T-cell (primary cell): ENCODE data around the gene CLPTM1L. TPM values are rescaled to one million over a fixed set of nuclear protein-coding genes. Genes with fewer than 3 reads are reported as not detected.
"Not testable (repeated sequence)": the region's sequence is repeated elsewhere in the genome, so short reads cannot be mapped to it uniquely, and the experiment has no call there.

Experiments used
- ATAC-seq, 4 experiments: fragments of 200-7000 bp in 3 of 4; fragments of 150-1000 bp in 1 of 4; cut with Tn5 transposase; replicated peaks in 1 of 4; 1 replicate in 3 of 4; 2 replicates in 1 of 4; pipeline ENCODE4 v1.10.0; 2021; ENCODE audit warnings: moderate library complexity in 3 of 4, mild to moderate bottlenecking in 2 of 4, moderate number of reproducible peaks in 1 of 4
- CTCF ChIA-PET, 2 donors: fragments of 300-600 bp; sonication (Branson Sonifier 250); formaldehyde crosslinking; loops; one replicate each; lab custom pipeline; 2022; ENCODE audit warnings: antibody characterized with exemption in 2 of 2; lab: Charles Lee
- POLR2A ChIA-PET, 2 donors: fragments of 300-600 bp; sonication (Branson Sonifier 250); formaldehyde crosslinking; loops; one replicate each; lab custom pipeline; 2022; ENCODE audit warnings: antibody characterized with exemption in 2 of 2; lab: Charles Lee
- DNase-seq, 35 experiments: peaks; one replicate each; pipeline versions ENCODE4 v3.0.0 to v3.0.0-alpha.2; 2013 to 2023
- H3K27ac ChIP-seq: one replicate; pipeline ENCODE4 v1.5.1; 2013; ENCODE audit warnings: low read length
- H3K27me3 ChIP-seq, 2 experiments: replicated peaks in 1 of 2; 1 replicate in 1 of 2; 2 replicates in 1 of 2; pipeline versions ENCODE4 v1.6.1 to v1.7.0; 2013; ENCODE audit warnings: low read length in 1 of 2, mixed read lengths in 1 of 2; ENCODE audit not compliant: control insufficient read depth in 2 of 2, insufficient read depth in 2 of 2; ENCODE audit errors: extremely low read depth in 1 of 2
- H3K36me3 ChIP-seq, 2 donors: 1 replicate in 1 of 2; 2 replicates in 1 of 2; pipeline versions ENCODE4 v1.6.1 to v1.7.0; 2013; ENCODE audit warnings: low read length in 1 of 2; ENCODE audit not compliant: control insufficient read depth in 2 of 2, insufficient read depth in 1 of 2; ENCODE audit errors: extremely low read depth in 1 of 2
- H3K4me1 ChIP-seq, 2 experiments: 1 replicate in 1 of 2; 2 replicates in 1 of 2; pipeline versions ENCODE4 v1.6.1 to v1.7.0; 2013; ENCODE audit warnings: low read length in 2 of 2, mixed read lengths in 1 of 2; ENCODE audit not compliant: insufficient read depth in 2 of 2, control insufficient read depth in 1 of 2; ENCODE audit errors: extremely low read depth in 1 of 2
- H3K4me3 ChIP-seq, 2 donors: 1 replicate in 1 of 2; 2 replicates in 1 of 2; pipeline versions ENCODE4 v1.5.1 to v1.7.0; 2013; ENCODE audit warnings: mild to moderate bottlenecking in 2 of 2, low read length in 1 of 2, moderate library complexity in 1 of 2; ENCODE audit not compliant: control insufficient read depth in 1 of 2; ENCODE audit errors: extremely low read depth in 1 of 2
- H3K9me3 ChIP-seq: 2 replicates; pipeline ENCODE4 v1.7.0; 2013
- H3K27ac Mint-ChIP-seq, 2 donors: one replicate each; pipeline ENCODE4 v1.8.0; 2020 to 2021; ENCODE audit warnings: mild to moderate bottlenecking in 2 of 2, mixed read lengths in 2 of 2
- H3K27me3 Mint-ChIP-seq, 2 donors: one replicate each; pipeline ENCODE4 v1.8.0; 2021 to 2022; ENCODE audit warnings: mixed read lengths in 2 of 2
- H3K36me3 Mint-ChIP-seq: one replicate; pipeline ENCODE4 v1.8.0; 2021; ENCODE audit warnings: mixed read lengths
- H3K4me1 Mint-ChIP-seq, 3 donors: one replicate each; pipeline ENCODE4 v1.8.0; 2020 to 2022; ENCODE audit warnings: mixed read lengths in 3 of 3, mild to moderate bottlenecking in 1 of 3
- H3K4me3 Mint-ChIP-seq, 3 donors: one replicate each; pipeline ENCODE4 v1.8.0; 2020 to 2022; ENCODE audit warnings: mild to moderate bottlenecking in 3 of 3, mixed read lengths in 3 of 3, moderate library complexity in 3 of 3
- H3K9me3 Mint-ChIP-seq, 3 donors: one replicate each; pipeline ENCODE4 v1.8.0; 2020 to 2022; ENCODE audit warnings: mixed read lengths in 3 of 3
- WGBS: methylation state at CpG from one replicate; pipeline ENCODE4 v1.1.5; 2013; ENCODE audit warnings: missing lambda C conversion rate; ENCODE audit not compliant: insufficient coverage; 5-methylcytosine and 5-hydroxymethylcytosine counted together
- total RNA-seq, 35 experiments: library from RNA in 6 of 35; stranded (reverse) in 6 of 35; fragments of 120-200 nt in 1 of 35; gene quantifications; one replicate each; pipeline versions ENCODE4 v1.2.1 to v1.2.4 and lab custom pipeline; 2013 to 2026

The CLPTM1L gene
- total RNA-seq, 5 donors from 2014 or later (not counting 1 experiment from before 2014, with no cell fraction given) = 70.9 to 91.0 (median 82.1) TPM

- 94% methylated on average over 3 of the region's 3 CpGs for WGBS
- POLR2A ChIA-PET = no interaction called here
- H3K36me3 ChIP-seq = no peaks in the 10 kb centered on the region
- Mint-ChIP-seq H3K4me3 (no peak overlapping the region), H3K4me1 (peaks cover 11 to 21% (median 14%) of the 10 kb centered on the region in 3 donors), H3K36me3 (no peaks in the 10 kb centered on the region), H3K27ac (no peak overlapping the region), H3K27me3 (peaks cover 0 to 7% of the 10 kb centered on the region in 2 donors), H3K9me3 (no peaks in the 10 kb centered on the region)
- ATAC-seq (no peak), DNase-seq (no peak)
- H3K27me3 ChIP-seq = peaks cover 0 to 23% of the 10 kb centered on the region in 2 experiments
- H3K4me1 ChIP-seq = peaks cover 0 to 28% of the 10 kb centered on the region in 2 experiments
- no peak overlapping the region for H3K4me3 ChIP-seq
- H3K27ac ChIP-seq = no peak overlapping the region
- CTCF ChIA-PET = no interaction called here
- H3K9me3 ChIP-seq = no peaks in the 10 kb centered on the region
Observed at GRCh38 chr5:1376981-1377380, 32.1 kb upstream of the CLPTM1L start.

GRCh38 chr5:1375871-1376810, 31.2 kb upstream of the CLPTM1L start:
- Mint-ChIP-seq H3K4me3 (no peak overlapping the region), H3K36me3 (no peaks in the 10 kb centered on the region), H3K27ac (no peak overlapping the region), H3K9me3 (no peaks in the 10 kb centered on the region), H3K4me1 (peaks cover 6 to 18% (median 11%) of the 10 kb centered on the region in 3 donors), H3K27me3 (peaks cover 0 to 7% of the 10 kb centered on the region in 2 donors)
- Histone ChIP-seq H3K4me3 (no peak overlapping the region), H3K36me3 (no peaks in the 10 kb centered on the region), H3K4me1 (peaks cover 0 to 28% of the 10 kb centered on the region in 2 experiments), H3K27ac (no peak overlapping the region), H3K9me3 (no peaks in the 10 kb centered on the region), H3K27me3 (peaks cover 0 to 16% of the 10 kb centered on the region in 2 experiments)
- DNase-seq = no peak
- no peak for ATAC-seq
- ChIA-PET POLR2A (interaction anchor here in 1 of 2 donors (0.5 kb wide), 1 partner anchor 45 kb away, joined by 3 read pairs; no protein-coding TSS in a partner anchor), CTCF (no interaction called here)
- WGBS = 82% methylated on average over 14 of the region's 23 CpGs

- H3K36me3 ChIP-seq = no peaks in the 10 kb centered on the region
- Mint-ChIP-seq H3K4me3 (no peak overlapping the region), H3K4me1 (peaks cover 0 to 13% (median 4%) of the 10 kb centered on the region in 3 donors), H3K27me3 (peaks cover 0 to 7% of the 10 kb centered on the region in 2 donors), H3K36me3 (no peaks in the 10 kb centered on the region), H3K27ac (no peak overlapping the region), H3K9me3 (no peaks in the 10 kb centered on the region)
- H3K4me1 ChIP-seq = peaks cover 0 to 18% of the 10 kb centered on the region in 2 experiments
- POLR2A ChIA-PET = interaction anchor here in 1 of 2 donors (0.7 kb wide), 1 partner anchor 261 kb away, joined by 3 read pairs; no protein-coding TSS in a partner anchor
- peaks cover 0 to 4% of the 10 kb centered on the region in 2 experiments for H3K27me3 ChIP-seq
- no peak overlapping the region for H3K4me3 ChIP-seq
- ATAC-seq (no peak), DNase-seq (no peak)
- WGBS = 79% methylated on average over 5 of the region's 6 CpGs
- H3K9me3 ChIP-seq = no peaks in the 10 kb centered on the region
- CTCF ChIA-PET = no interaction called here
- H3K27ac ChIP-seq = peak overlapping the region; percentile 31
Observed at GRCh38 chr5:1374679-1375055, 29.8 kb upstream of the CLPTM1L start.

DNA sequence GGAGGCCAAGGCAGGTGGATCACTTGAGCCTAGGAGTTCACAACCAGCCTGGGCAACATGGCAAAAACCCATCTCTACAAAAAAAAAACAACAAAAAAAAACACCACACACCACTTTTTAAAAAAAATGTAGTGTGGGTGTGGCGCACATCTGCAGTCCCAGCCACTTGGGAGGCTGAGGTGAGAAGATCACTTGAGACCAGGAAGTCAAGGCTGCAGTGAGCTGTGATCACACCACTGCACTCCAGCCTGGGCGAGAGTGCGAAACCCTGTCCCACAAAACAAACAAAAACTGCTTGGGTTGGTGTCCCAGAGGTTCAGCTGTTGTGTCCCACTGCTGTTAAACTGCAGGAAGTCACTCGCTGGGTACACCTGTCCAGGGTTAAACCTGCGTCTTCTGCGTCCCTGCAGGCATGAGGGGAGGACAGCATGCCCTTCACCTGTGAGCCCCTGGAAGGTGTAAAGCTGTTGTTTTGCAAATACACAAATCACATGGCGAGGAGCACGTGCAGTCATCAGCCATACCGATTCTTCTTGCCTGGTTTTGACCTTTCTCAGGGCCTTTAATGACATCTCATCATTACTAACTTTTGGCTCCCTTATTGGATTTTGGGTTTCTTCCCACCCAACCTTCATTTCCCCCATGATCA, 29.3 kb upstream of the CLPTM1L start:
- H3K4me3 Mint-ChIP-seq = no peak overlapping the region
- 49% methylated on average over 6 of the region's 9 CpGs for WGBS
- H3K36me3 ChIP-seq = no peaks in the 10 kb centered on the region
- ChIA-PET CTCF (no interaction called here), POLR2A (interaction anchor here in 1 of 2 donors (0.7 kb wide), 2 partner anchors 261 to 1178 kb away, joined by 3 read pairs; no protein-coding TSS in a partner anchor)
- H3K27me3 Mint-ChIP-seq = peaks cover 0 to 7% of the 10 kb centered on the region in 2 donors
- H3K4me1 Mint-ChIP-seq = peaks cover 0 to 13% (median 4%) of the 10 kb centered on the region in 3 donors
- H3K27ac ChIP-seq = peak overlapping the region; percentile 31
- no peaks in the 10 kb centered on the region for H3K9me3 Mint-ChIP-seq
- peaks cover 0 to 18% of the 10 kb centered on the region in 2 experiments for H3K4me1 ChIP-seq
- H3K27me3 ChIP-seq = no peaks in the 10 kb centered on the region
- H3K9me3 ChIP-seq = no peaks in the 10 kb centered on the region
- no peak overlapping the region for H3K4me3 ChIP-seq
- no peak overlapping the region for H3K27ac Mint-ChIP-seq
- no peaks in the 10 kb centered on the region for H3K36me3 Mint-ChIP-seq
- peak in 12 of 35 experiments; percentile 6 to 54 (median 34) for DNase-seq
- ATAC-seq = peak in 2 of 4 experiments; percentile 31 to 70

DNA sequence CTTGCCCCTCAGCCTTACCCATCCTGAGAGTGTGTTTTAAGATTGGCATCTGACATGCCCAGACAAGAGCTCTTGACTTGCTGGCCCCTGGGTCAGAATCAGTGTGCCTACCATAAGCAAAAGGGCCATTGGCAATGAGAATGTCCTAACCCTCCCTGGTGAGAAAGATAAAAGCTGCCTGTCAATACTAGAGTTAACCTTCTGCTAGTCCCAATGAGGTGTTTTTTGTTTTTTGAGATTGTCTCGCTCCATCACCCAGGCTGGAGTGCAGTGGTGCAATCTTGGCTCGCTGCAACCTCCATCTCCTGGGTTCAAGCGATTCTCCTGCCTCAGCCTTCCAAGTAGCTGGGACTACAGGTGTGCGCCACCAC, 27.1 kb upstream of the CLPTM1L start:
- H3K27ac ChIP-seq, DNase-seq, H3K4me3 ChIP-seq, POLR2A ChIA-PET, CTCF ChIA-PET, H3K27ac Mint-ChIP-seq, H3K27me3 Mint-ChIP-seq, H3K9me3 ChIP-seq, H3K36me3 ChIP-seq, ATAC-seq, H3K4me3 Mint-ChIP-seq, H3K9me3 Mint-ChIP-seq, H3K27me3 ChIP-seq, H3K36me3 Mint-ChIP-seq: not testable (repeated sequence)
- 96% methylated on average over 3 of the region's 4 CpGs for WGBS
- peaks cover 0 to 11% (median 4%) of the 10 kb centered on the region in 3 donors for H3K4me1 Mint-ChIP-seq
- H3K4me1 ChIP-seq = peaks cover 0 to 18% of the 10 kb centered on the region in 2 experiments

DNA sequence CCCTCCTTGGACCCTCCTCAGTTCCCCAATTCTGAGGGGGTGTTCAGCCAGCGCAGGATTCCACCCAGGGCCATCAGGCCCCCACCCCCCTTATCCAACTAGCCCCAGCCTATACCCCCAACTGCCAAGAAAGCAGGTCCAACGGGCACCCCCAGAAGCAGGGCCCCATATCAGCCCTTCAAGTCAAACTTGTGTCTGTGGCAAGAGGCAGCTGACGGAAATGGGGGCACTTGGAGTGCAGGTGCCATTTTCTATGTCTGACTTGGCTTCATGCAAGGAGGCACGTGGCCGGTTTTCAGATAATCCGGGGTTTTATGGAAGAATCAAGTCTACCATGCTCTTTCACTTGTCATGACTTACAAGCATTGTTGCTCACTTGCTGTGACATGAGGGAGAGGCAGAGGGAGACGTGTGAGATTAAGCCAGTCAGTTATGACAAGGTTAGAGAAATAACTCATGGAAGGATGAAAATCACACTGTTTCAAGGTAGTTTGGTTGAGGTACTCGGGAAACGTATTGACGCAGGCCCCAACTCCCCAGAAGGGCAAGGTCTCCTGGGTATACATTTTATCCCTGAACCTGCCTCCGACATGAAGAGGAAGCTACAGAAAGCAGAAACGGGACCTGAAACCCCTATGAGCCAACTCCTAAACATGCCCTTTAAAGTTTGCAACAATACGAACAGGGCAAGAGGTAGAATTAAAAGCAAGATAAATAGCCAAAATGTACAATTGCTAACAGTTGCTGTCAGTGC, 26.5 kb upstream of the CLPTM1L start:
- 89% methylated on average over 8 of the region's 13 CpGs for WGBS
- H3K27ac Mint-ChIP-seq = no peak overlapping the region

More for the DNA sequence above, 26.5 kb upstream of the CLPTM1L start:
- H3K4me1 ChIP-seq = peaks cover 0 to 18% of the 10 kb centered on the region in 2 experiments
- H3K9me3 ChIP-seq = no peaks in the 10 kb centered on the region
- H3K4me1 Mint-ChIP-seq = peaks cover 0 to 11% (median 4%) of the 10 kb centered on the region in 3 donors
- ChIA-PET CTCF (no interaction called here), POLR2A (no interaction called here)
- H3K27me3 ChIP-seq = peaks cover 0 to 2% of the 10 kb centered on the region in 2 experiments
- no peak for DNase-seq
- ATAC-seq = no peak
- no peak overlapping the region for H3K27ac ChIP-seq
- no peak overlapping the region for H3K4me3 ChIP-seq
- no peaks in the 10 kb centered on the region for H3K36me3 Mint-ChIP-seq
- peaks cover 0 to 1% of the 10 kb centered on the region in 2 donors for H3K27me3 Mint-ChIP-seq
- H3K4me3 Mint-ChIP-seq = no peak overlapping the region
- no peaks in the 10 kb centered on the region for H3K9me3 Mint-ChIP-seq
- no peaks in the 10 kb centered on the region for H3K36me3 ChIP-seq
